ENCODE results near the gene FBXO17.

Gene FBXO17

DNA sequence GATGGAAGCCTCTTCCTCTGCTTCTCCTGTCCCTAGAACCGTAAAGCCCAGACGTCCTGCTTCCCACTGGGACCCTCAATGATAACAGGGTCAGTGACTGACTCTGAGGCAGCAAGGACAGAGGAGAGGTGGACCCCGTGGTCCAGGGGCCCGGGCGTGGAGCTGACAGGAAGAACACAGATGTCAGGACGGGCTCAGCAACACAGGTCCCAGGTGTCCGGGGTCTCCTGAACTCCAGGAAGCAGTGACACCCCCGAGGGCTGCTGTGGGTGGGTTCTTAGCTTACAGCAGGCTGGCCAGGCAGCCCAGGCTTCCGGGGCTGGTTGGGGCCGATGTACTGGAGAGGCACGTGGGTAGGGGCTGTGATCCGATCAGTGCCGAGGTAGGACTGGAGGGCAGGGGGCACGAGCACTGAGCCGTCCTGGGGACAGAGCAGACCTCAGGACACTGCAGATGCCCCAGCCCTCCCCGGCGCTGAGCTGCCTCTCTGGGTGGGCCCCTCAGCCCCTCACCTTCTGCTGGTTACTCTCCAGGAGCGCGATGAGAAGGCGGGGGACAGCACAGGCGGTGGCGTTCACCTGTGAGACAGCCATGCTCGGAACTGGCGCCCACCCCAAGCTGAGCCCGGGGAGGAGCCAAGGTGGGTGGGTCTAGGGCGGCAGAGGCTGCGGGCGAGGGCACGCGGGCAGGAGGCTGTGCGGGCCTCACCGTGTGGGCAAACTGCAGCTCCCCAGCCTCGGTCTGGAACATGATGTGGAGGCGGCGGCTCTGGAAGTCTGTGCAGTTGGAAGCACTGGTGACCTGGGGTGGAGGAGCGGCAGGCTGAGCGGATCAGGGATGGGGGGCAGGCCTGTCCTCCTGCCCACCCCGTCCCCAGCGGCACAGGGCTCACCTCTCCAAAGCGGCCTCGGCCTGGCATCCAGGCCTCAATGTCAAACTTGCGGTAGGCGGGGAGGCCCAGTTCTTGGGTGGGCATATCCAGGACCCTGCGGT, 59.9 kb downstream of the FBXO17 start:
- DNase-seq (ENCODE audit: low read depth): no peak

DNA sequence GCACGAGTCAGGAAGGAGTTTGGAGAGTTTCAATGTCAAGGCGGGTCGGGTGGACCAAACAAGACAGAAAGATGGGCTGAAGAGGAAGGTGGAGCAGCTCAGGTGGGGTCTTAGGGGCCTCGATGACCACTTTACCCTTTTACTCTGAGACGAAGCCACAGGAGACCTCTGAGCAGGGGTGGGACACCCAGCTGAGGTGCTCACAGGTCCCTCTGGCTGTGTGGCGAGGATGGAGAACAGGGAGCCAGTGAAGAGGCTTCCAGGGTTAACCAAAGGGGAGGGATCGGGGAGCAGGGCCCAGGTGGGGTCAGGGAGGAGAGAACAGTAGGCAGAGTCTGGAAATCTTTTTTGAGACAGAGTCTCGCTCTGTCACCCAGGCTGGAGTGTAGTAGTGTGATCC, 61.6 kb downstream of the FBXO17 start:
- no peak for DNase-seq (ENCODE audit: low read depth)

DNA sequence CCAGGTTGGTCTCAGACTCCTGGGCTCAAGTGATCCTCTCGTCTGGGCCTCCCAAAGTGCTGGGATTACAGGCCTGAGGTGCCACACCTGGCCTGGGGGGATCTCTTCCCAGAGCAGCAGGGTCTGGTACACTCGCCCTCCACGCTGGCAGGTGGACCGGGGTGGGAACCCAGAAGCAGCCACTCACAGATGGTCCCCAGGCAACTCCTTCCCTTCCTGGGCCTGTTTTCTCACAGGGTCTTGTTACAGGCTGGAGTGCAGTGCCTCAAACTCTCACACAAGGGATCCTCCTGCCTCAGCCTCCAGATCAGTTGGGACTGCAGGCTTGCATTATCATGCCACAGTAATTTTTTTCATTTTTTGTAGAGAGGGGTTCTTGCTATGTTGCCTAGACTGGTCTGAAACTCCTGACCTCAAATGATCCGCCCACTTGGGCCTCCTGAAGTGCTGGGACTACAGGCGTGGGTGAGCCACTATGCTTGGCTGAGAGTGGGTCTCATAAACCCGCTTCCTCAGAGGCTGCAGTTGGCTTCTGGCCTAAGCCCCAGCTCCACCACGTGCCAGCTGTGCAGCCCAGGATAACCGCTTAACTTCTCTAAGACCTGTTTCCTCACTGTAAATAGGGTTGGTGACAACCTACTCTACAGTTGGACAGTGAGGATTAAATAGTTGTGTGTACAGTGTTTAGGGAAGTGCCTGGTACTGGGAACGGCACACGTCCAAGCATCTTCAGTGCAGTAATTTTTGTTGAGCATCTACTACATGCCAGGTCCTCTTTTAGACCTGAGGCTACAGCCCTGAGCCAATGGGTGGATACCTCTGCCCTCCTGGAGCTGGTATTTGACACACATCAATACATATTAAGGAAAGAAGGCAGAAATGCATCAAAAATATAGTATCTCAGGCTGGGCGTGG, 62.7 kb downstream of the FBXO17 start:
- DNase-seq (ENCODE audit: low read depth): no peak

DNA sequence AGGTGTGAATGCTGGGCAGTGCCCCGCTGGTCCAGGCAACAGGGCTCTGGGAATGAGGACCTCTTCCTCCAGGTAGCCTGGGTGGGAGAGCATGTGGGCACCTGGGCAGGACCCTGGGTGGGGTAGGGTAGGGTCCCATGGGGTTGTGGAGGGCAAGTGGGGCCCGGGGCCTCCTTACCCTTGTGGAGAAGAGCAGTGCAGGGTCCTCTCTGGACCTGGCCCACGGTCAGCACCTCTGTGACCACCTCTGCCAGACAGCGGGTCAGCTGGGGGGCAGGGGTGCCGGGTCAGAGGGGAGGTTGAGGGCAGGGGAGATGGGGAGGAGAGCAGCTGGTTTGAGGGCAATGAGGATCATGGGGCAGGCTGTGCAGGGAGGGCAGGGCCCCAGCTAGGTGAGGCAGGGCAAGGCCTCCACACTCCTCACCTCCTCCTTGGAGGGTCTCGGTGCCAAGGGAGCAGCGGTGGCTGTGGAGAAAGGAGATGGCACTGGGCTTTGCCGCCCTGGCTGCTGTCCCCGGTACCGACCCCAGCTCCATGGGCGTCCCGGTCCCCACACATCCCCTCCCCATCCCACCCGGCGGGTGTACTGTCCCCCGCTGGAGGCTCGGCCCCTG, 64.0 kb downstream of the FBXO17 start:
- DNase-seq (ENCODE audit: low read depth): no peak

DNA sequence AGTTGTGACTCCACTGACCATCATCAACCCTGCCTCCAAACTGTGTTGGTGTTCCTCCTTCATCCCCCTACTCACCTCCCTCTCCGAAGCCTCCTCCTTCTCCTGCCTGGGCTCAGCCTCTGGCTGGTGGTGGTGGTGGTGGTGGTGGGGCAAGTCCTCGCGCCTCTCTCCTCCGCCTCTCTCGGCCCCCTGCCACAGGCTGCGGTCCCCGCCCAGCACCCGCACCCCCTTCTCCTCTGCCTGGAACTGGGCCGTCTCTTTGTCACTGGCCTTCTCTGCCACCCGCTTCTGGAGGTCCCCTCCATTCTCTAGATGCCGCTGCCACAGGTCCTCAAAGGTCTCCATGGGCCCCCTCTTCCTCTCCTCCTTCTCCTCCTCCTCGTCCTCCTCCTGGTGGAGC, 65.1 kb downstream of the FBXO17 start:
- no peak for DNase-seq (ENCODE audit: low read depth)

DNA sequence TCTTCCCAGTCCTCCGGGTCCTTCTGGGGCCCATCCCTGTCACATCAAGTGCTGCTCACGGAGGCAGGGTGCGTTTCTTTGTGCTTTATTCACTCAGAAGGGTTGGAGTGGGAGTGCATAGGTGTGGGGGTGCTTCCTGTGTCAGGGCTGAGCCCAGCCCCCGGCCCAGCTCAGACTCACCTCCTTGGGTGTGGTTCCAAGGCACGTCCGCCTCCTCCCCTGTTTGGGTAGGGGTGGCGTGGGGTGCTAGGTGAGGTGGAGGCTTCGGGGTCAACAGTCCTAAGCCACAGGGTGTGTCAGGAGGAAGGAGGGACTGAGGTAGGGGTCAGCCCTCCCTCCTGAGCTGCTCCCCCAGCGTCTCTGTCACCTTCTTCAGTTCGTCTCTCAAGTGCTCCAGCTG, 66.6 kb downstream of the FBXO17 start:
- DNase-seq (ENCODE audit: low read depth): no peak

DNA sequence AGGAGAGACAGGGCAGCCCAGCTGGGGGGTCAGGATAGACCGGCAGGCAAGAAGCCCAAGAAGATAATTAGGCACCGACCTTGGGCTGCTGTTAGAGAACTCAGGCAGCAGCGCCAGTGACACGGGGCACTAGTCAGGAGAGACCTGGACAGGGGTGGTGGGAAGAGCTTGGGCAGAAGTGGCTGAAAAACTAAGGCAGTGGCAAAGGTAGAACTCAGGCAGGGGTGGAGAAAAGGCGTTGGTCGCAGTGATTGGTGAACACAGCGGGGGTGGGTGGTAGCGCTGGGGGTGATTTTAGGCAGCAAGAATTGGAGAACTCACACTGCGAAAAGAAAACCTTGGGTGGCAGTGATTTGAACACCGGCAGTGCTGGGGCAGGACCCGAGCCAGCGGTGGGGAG, 67.9 kb downstream of the FBXO17 start:
- DNase-seq (ENCODE audit: low read depth): no peak

DNA sequence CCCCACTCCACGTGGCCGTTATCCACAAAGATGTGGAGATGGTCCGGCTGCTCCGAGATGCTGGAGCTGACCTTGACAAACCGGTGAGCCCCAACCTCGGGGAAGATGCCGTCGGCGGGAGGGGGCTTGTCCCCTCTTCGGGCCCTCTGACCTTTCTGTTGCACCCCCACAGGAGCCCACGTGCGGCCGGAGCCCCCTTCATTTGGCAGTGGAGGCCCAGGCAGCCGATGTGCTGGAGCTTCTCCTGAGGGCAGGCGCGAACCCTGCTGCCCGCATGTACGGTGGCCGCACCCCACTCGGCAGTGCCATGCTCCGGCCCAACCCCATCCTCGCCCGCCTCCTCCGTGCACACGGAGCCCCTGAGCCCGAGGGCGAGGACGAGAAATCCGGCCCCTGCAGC, 68.3 kb downstream of the FBXO17 start:
- DNase-seq (ENCODE audit: low read depth): no peak

DNA sequence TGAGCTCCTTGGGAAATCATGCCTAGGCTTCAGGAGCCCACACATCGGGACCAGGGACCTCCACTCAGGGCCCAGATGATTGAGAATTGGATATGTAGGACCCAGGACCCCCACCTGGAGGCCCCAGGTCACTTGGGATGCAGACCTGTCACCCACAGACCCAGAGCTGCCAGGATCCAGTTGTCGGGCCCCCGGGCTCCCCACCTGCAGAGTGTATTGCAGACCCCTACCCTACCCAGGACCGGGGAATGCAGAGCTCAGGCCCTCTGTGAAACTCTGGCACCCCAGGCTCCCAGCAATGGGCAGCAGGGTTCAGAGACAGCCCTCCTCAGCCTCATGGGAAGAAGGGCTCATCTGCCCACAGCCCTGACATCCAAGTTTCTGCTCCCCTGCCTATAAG, 69.9 kb downstream of the FBXO17 start:
- no peak for DNase-seq (ENCODE audit: low read depth)

DNA sequence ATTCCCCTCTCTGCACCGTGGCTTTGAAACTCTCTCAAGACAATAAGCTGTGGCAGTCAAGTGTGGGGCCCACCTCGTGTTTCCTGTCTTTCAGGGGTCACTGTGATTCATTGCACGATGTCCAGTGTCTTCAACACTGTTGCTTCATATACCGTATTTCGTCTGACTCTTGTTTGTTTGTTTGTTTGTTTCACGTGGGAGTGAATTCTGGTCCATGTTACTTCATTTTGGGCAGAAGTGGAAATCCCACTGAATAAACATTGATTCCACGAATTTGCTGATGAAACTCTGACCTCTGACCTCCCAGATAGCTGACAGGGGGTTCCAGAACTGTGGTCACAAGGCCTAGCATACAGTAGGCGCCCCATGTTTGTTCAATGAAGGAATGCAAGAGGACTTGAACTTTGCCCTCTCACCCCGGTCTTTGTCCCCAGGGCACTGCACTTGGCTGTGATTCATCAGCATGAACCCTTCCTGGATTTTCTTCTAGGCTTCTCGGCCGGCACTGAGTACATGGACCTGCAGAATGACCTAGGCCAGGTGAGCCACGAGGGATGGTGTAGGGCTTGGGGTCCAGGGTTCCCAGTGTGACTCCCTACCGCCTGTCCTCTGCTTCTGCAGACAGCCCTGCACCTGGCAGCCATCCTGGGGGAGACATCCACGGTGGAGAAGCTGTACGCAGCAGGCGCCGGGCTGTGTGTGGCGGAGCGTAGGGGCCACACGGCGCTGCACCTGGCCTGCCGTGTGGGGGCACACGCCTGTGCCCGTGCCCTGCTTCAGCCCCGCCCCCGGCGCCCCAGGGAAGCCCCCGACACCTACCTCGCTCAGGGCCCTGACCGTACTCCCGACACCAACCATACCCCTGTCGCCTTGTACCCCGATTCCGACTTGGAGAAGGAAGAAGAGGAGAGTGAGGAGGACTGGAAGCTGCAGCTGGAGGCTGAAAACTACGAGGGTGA, 70.7 kb downstream of the FBXO17 start:
- DNase-seq (ENCODE audit: low read depth): no peak

DNA sequence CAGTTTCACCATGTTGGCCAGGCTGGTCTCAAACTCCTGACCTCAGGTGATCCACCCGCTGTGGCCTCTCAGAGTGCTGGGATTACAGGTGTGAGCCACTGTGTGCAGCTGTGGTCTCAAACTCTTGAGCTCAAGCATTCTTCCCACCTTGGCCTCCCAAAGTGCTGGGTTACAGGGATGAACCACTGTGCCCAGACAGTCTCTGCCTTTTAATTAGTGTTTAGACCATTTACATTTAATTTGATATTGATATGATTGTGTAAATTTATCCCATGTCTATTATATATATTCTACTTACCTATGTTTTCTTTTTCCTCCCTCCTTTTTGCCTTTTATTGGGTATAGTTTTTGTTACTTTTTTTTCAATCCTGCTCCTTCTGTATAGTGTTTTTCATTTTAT, 73.9 kb downstream of the FBXO17 start:
- DNase-seq (ENCODE audit: low read depth): no peak

DNA sequence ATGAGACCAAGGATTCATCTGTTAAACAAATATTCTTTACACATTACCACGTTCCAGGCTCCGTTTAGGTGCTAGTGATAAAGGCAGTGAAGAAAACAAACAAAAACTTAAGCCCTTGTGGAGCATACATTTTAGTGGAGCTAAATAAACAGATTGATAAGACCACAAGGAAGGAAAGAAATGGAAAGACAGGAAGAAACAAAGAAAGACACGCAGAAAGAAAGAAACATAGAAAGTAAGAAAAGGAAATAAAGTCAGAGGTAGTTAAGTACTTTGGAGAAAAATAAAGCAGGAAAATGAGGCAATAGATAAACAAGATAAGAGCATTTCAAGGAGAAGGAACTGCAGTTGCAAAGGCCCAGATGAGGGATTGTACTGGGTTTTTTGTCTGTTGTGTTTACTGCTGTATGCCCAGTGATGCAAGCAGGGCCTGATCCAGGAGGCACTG, 74.8 kb downstream of the FBXO17 start:
- DNase-seq (ENCODE audit: low read depth): no peak

DNA sequence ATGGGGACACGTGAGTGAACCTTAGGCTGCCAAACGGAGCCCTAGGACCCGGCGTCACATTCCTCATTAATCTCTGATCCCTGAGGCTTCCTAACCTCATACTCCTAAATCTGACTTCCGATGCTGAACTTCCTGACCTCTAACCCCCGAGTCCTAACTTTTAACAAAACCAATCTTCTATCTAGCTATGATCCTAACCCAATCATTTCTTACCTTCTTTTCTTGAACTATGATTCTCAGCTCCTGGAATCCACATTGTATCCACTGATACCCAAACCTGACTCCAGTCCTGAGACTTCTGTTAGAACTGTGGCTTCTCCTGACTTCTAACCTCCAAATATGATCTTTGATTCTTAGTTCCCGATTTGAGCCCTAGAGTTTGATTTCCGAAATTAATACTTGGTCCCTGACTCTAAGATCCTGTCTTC, 75.3 kb downstream of the FBXO17 start:
- no peak for DNase-seq (ENCODE audit: low read depth)

DNA sequence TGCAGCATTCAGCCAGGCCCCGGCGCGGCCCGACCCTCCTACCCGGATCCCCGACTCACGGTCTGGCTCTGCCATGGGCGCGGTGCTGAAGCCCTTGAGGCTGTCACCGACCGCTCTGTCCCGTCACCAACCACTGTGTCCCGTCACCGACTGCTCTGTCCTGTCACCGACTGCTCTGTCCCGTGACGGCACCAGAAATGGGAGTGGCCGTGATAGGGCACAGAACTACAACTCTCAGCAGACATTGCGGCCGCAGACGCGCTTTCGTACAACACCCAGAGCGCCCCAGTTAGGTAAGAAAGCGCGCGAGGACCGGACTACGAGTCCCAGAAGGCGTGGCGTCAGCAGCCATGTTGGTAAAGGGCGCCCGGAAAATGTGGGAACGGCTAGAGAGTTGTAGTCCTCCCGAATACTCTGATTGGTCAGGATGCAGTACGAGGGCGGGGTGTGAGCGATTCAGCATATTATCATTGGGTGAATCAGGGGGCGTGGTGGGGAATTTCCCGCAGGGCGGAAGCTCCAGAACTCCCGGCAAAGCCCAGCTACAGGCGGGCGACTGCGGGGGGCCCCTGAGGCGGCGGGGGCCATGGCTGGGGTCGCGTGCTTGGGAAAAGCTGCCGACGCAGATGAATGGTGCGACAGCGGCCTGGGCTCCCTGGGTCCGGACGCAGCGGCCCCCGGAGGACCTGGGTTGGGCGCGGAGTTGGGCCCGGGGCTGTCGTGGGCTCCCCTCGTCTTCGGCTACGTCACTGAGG, 75.9 kb downstream of the FBXO17 start, which contains the start of the genes NFKBIB and SIRT2:
Gene NFKBIB, plus strand, starts transcription at position 523 of the 755 bp plus-strand sequence. Its CDS starts 64 bp downstream, at position 587.
Gene SIRT2, minus strand, starts transcription at position 172 of the 755 bp plus-strand sequence. Its CDS starts 97 bp downstream, at position 75.
- DNase-seq (ENCODE audit: low read depth): peak; percentile 99

DNA sequence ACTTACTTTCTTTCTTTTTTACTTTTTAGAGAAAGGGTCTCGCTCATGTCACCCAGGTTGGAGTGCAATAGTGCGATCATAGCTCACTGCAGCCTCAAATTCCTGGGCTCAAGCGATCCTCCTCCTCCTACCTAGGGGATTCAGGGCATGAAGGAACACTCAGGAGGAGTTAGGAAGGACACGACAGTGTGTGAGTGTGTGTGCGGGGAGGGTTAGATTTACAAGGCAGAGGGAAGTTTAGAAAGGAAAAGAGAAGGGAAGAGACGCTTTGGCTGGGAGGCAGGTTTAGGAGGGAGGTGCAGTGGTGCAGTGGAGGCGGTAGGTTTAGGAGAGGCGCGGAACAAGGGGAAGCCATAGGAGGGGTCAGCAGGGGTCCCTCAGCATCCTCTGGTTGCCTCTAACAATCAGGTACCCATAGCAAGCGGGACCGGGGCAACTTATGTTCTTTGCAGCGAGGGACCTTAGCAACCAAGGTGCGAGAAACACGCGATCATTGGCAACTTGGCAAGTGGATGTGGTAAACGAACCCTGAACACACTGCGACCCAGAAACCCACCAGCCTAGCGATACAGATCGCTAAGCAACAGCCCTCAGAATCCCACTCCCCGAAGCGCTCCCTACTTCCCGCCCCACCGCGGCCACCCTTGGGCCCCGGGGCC, 76.6 kb downstream of the FBXO17 start:
- no peak for DNase-seq (ENCODE audit: low read depth)

DNA sequence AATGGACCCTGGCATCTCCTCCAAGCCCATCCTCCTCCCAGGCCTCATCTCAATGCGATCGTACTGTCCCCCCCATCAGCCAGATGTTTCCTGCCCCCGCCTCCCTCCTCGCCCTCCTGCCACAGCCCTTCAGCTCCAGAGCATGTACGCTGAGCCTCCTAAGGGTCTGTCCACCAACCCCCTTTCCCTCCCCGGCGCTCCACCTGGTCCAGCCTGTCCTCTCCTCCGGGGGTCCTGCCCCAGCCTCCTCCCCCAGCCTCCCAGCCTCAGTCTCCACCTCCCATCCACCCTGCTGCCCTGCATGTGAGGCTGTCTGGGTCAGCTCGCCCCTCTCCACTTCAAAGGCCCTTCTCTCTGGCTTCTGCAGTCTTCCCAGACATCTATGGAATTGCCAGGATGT, 80.6 kb downstream of the FBXO17 start:
- no peak for DNase-seq (ENCODE audit: low read depth)

DNA sequence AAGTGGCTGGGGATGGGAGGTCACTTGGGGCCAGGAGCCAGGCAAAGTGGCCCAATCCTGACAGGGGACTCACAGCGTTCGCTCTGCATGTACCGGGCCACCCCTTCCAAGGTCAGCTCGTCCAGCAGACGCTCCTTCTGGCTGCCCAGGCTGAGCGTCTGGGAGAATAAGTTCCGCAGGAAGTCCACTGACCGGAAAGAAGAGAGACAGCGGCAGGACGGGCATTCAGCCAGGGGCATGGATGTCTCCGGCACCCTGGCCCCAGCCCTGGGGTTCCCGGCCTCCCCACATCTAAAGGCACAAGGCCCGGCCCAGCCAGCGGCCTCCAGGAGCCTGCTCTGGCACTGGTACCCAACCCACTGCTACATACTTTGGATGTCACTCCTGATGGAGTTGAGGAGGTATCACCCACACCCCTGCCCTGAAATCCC, 82.2 kb downstream of the FBXO17 start:
- no peak for DNase-seq (ENCODE audit: low read depth)

DNA sequence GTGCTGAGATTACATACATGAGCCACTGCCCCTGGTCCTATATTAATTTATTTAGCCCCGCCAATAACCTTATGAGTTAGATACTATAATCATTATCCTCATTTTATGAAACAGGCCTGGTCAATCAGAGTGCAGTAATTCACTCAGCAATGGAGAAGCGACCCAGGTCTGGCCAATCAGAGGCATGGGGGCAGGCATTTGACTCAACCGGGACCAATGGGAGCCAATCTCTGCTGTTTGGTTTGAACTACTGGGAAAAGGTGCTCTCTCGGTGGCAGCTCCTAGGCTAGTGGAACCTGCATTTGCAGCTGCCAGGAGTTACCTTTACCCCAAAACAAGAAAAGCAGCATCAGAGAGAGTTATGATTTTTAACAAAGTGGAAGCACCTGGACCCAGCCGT, 82.7 kb downstream of the FBXO17 start:
- no peak for DNase-seq (ENCODE audit: low read depth)

DNA sequence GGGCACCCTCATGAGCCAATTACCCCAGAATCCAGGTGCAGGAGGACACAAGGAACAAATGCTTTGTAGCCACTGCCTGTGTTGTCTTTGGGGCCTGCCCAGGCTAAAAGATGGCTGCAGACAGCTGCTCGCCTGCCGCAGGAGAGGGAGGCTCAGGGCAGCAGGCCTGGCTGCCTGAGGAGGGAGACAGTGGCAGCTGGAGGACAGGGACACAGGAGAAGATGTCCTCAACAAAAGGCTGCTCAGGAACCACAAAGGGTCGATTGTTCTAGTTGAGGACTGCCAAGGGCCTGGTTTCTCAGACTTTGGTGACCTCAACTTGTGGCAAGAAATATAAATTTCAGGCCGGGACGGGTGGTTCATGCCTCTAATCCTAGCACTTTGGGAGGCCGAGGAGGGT, 83.8 kb downstream of the FBXO17 start:
- no peak for DNase-seq (ENCODE audit: low read depth)

Measured in fibroblast of the conjunctiva (primary cell).